ENCODE data around the gene PRR29.

GRCh38 chr17:64004218-64004770 lies 6.1 kb downstream of the PRR29 start:
- TF ChIP-seq POLR2A (IDR thresholded peaks at IDR 0.05) = no peak
- TF ChIP-seq, protein P1, sequence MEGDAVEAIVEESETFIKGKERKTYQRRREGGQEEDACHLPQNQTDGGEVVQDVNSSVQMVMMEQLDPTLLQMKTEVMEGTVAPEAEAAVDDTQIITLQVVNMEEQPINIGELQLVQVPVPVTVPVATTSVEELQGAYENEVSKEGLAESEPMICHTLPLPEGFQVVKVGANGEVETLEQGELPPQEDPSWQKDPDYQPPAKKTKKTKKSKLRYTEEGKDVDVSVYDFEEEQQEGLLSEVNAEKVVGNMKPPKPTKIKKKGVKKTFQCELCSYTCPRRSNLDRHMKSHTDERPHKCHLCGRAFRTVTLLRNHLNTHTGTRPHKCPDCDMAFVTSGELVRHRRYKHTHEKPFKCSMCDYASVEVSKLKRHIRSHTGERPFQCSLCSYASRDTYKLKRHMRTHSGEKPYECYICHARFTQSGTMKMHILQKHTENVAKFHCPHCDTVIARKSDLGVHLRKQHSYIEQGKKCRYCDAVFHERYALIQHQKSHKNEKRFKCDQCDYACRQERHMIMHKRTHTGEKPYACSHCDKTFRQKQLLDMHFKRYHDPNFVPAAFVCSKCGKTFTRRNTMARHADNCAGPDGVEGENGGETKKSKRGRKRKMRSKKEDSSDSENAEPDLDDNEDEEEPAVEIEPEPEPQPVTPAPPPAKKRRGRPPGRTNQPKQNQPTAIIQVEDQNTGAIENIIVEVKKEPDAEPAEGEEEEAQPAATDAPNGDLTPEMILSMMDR (IDR thresholded peaks at IDR 0.05) = no peak

Data from sigmoid colon (tissue), 3 donors.